22Rv1 (cell line): ENCODE data around the gene GFRA4.

Experiments used
- CTCF ChIP-seq: fragments of 450-650 bp; IDR thresholded peaks from 2 replicates; pipeline ENCODE4 v1.5.1; 2017; ENCODE audit warnings: mild to moderate bottlenecking
- ZFX ChIP-seq: fragments of 450-650 bp; IDR thresholded peaks from 2 replicates; pipeline ENCODE4 v1.6.1; 2017; ENCODE audit warnings: antibody characterized with exemption, borderline replicate concordance

DNA sequence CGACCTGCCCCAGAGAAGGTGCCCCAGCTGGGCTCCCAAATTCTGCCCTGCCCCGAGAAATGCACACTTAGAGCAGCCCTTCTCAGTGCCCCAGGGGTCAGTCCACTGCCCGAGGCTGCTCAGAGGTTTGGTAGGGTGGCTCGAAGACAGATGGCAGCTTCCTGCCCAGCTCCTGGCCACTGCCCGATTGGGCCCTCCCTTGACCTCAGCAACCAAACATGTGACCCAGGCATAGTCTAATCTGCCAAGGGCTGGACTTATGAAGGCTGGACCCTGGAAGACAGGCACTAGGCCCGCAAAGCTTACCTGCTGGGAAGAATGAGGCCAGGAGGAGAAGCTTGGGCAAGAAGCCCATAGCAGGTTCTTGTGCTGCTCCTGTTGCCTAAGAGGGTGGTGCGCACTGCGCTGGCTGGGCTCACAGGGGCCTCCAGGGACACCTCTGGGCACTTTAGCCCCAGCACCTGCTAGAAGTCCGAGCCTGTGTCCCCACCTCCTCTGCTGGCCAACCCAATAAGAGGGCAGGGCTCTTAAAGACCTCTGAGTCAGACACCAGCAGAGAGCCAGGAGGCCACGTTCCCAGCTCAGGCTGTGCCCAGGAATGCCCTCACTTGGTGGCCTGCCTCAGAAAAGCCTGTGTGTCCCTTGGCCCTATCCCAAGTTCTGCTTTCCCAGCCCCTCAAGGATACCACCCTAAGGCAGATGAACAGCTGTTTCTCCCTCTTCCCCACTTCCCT is 43.7 kb upstream of the GFRA4 start:
- TF ChIP-seq CTCF (no peak), ZFX (no peak)
